ENCODE data around the gene OR7A5.
"Not testable (repeated sequence)": the region's sequence is repeated elsewhere in the genome, so short reads cannot be mapped to it uniquely, and the experiment has no call there.

Gene OR7A5

DNA sequence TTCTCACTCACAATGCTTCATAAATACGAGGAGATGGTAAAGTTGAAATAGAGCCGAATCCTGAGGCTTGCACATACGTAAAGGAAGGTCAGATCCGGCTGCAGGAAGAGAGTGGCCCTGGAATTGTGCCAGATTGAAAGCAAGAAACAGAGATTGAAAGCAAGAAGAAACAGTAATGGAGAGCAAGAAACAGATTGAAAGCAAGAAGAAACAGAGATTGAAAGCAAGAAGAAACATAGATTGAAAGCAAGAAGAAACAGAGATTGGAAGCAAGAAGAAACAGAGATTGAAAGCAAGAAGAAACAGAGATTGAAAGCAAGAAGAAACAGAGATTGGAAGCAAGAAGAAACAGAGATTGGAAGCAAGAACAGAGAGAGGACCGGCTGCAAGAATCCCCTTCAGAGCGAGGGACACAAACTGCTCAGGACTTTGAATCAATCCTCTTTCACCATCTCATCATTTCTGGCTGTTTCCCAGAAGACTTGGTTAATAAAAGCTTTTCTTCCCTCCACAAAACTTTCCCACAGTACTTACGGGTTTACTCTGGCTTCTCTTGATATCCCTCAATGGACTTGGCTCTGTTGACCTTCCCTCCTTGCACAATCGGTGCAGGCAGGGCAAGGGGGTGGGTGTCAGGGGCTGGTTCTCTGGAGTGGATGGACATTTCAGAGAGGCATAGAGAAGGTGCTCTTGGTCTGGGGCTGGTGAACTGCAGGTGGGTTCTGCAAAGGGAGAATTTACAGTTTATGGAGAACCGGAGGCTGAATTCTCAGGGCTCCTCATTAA lies 25.5 kb downstream of the OR7A5 start:
- TF ChIP-seq, protein P1, sequence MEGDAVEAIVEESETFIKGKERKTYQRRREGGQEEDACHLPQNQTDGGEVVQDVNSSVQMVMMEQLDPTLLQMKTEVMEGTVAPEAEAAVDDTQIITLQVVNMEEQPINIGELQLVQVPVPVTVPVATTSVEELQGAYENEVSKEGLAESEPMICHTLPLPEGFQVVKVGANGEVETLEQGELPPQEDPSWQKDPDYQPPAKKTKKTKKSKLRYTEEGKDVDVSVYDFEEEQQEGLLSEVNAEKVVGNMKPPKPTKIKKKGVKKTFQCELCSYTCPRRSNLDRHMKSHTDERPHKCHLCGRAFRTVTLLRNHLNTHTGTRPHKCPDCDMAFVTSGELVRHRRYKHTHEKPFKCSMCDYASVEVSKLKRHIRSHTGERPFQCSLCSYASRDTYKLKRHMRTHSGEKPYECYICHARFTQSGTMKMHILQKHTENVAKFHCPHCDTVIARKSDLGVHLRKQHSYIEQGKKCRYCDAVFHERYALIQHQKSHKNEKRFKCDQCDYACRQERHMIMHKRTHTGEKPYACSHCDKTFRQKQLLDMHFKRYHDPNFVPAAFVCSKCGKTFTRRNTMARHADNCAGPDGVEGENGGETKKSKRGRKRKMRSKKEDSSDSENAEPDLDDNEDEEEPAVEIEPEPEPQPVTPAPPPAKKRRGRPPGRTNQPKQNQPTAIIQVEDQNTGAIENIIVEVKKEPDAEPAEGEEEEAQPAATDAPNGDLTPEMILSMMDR (IDR thresholded peaks at IDR 0.05; ENCODE audit: extremely low read depth, missing control alignments): no peak
- DNase-seq (ENCODE audit: low spot score): no peak

DNA sequence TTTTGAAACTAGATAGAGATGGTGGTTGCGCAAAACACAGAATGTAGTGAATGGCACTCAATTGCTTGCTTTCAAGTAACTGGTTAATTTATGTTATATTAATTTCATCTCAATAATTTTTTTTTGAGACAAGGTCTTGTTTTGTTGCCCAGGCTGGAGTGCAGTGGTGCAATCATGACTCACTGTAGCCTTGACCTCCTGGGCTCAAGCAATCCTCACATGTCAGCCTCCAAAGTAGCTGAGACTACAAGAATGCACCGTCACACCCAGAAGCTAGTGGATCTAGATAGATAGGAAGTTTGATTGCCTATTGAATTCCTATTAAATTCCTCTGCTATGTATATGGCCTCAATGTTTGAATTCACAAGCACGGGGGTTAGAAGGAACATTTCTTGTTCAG lies 30.2 kb downstream of the OR7A5 start:
- TF ChIP-seq, protein P1 (IDR thresholded peaks at IDR 0.05; ENCODE audit: extremely low read depth, missing control alignments): no peak
- no peak for DNase-seq (ENCODE audit: low spot score)

DNA sequence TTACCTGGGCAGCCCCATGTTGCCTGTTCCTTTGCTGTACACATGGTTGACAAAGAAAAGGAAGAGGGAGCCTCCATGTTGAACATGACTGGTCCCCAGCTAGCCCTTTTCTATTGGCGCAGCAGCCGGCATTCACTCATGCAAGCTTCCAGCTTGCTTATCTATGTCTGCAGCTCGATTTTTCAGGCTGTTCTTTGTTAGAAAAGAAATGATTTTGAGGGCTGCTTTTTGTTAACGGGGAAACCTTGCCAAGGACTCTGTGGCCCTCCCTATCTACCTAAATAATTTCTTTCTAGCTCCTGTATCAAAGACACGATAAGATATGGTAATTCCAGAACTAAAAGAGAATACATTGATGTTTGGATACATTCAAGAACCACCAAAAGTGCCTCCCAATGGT lies 36.2 kb downstream of the OR7A5 start:
- no peak for DNase-seq (ENCODE audit: low spot score)
- TF ChIP-seq, protein P1 (IDR thresholded peaks at IDR 0.05; ENCODE audit: extremely low read depth, missing control alignments): no peak

DNA sequence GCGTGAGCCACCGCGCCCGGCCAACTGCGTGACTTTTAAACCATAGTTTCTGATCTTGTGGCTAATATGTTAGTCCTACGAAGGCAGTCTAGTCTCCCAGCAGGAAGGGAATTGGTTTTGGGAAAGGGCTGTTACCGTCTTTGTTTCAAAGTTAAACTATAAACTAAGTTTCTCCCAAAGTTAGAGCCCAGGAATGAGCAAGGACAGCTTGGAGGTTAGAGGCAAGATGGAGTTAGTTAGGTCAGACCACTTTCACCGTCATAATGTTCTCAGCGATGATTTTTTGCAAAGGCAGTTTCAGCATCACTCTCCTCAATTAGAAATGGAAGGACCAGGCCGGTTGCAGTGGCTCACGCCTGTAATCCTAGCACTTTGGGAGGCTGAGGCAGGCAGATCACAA lies 39.0 kb downstream of the OR7A5 start:
- DNase-seq (ENCODE audit: low spot score): no peak
- TF ChIP-seq, protein P1 (IDR thresholded peaks at IDR 0.05; ENCODE audit: extremely low read depth, missing control alignments): no peak

DNA sequence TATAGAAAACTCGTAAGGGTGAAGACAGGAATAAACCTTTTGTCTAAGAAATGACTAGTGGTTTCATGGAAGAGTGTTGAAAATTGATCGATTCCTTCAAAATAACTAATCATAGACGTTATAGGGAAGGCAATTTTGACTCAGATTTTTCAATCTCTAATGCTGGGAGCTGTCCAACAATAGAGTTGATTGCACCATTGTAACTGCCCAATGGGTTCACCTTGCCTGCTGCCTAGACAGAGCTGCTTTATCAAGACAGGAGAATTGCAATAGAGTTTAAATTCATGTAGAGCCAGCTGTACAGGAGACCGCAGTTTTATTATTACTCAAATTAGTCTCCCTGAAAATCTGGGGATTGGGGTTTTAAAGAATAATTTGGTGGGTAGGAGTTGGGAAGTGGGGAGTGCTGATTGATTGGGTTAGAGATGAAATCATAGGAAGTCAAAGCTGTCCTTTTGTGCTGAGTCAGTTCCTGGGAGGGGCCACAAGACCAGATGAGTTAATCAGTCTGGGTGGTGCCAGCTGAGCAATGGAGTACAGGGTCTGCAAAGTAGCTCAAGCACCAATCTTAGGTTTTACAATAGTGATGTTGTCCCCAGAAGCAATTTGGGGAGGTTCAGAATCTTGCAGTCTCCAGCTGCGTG lies 39.8 kb downstream of the OR7A5 start:
- no peak for DNase-seq (ENCODE audit: low spot score)
- TF ChIP-seq, protein P1 (IDR thresholded peaks at IDR 0.05; ENCODE audit: extremely low read depth, missing control alignments): no peak

DNA sequence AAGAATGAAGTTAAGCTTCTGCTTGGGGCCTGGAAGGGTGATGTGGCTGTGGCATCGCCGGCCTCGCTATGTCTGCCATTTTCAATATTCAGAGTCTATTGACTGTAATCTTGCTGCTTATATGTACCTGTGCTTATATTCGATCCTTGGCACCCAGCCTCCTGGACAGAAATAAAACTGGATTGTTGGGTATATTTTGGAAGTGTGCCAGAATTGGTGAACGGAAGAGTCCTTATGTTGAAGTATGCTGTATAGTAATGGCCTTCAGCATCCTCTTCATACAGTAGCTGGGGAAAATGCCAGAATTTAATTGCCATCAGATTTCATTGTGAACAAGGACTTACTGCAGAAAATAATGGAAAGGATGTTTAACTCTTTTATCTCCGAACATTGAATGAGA lies 42.7 kb downstream of the OR7A5 start:
- DNase-seq (ENCODE audit: low spot score): not testable (repeated sequence)

DNA sequence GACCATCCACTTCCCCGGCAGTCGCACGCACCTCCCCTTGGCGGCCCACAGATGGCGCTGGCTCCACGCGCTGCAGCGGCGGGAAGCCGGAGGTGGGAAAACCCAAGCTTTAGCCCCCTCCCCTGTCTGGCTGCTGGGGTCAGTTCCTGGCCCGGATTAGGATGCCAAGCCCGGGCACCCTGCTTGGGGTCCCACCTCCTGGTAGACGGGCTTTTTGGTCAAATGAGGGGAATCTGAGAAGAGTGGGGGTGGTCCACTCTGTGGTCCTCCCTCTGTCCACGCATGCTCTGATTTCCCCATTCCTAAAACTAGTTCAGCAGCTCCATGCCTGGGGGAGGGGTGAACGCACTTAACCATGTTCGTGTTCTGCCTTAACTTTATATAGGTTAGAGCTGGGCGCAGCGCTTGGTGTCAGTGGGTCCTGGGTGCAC lies 48.5 kb downstream of the OR7A5 start:
- peak; percentile 56 for DNase-seq (ENCODE audit: low spot score)
- TF ChIP-seq, protein P1 (IDR thresholded peaks at IDR 0.05; ENCODE audit: extremely low read depth, missing control alignments): peak; percentile 83

DNA sequence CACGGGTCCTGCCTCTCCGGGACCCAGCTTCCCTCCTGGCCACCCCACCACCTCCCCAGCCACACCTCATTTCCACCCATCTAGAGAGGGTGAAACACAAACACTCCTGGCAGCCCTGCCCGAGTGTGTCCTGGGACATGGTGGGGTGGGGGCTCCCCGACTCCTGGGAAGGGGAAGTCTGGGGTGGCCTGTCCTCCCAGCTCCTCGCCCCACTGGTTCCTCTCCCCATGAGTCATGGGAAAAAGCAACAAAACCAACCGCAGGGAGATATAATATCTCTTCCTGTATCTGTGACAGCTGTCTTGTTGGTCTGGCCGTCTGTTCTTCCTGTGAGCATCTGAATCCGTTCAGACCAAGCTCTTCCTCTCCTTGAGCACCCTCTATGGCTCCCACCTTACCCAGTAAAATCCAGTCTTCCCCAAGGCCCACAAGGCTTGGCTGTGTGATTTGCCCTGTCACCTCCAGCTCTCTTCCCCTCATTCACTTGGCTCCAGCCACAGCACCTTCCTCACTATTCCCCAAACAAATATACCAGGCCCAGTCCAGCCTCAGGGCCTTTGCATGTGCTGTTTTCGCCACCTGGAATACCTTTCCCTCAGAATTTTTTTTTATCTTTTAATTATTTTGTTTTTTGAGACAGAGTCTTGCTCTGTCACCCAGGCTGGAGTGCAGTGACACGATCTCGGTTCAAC lies 49.7 kb downstream of the OR7A5 start:
- DNase-seq (ENCODE audit: low spot score): peak; percentile 33

DNA sequence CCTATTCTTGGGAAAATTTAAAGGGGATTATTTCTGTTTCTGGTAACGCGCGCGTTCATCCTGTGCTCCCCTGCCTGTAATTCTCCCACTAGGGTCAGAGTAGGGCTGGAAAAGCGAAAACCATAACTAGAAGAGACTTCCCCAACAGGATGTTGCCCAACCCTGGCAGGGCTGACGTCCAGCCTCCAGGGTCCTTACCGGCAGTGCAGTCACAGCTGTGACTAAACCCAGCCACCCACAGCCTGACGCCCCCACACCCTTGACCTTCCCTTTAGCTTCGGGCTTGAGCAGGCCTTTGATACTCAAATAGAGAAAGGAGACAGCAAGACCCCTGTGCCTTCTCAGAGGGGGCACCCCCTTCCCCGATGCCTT lies 50.3 kb downstream of the OR7A5 start:
- peak; percentile 58 for DNase-seq (ENCODE audit: low spot score)

DNA sequence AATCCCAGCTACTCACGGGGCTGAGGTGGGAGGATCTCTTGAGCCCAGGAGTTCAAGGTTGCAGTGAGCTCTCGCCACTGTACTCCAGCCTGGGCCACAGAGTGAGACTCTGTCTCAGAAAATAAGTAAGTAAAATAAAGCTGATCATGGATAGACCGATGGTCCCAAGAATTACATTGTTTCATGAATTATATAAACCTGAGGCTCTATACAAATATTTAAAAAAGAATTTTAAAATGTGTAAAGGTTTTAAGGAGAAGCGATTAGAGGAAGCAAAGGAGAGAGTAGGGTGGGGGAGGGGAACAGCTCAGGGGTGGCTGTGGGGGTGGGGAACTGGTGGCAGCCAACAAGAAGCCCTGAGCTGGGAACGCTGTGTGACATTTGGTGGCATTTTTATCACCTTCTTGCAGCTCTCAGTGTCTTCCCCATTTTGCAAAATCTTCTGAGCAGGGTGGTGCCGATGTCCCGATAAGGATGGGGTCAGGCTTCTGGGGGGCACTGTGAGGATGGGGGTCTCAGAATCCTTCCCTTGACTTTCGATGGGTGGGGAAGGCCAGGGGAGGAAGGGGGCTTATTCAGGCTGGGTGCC lies 51.5 kb downstream of the OR7A5 start:
- not testable (repeated sequence) for DNase-seq (ENCODE audit: low spot score)

Measured in GM20000 (cell line).